NCI-H69 (cell line): ENCODE results near the gene SUMO3.
"Not testable (repeated sequence)": the region's sequence is repeated elsewhere in the genome, so short reads cannot be mapped to it uniquely, and the experiment has no call there.

ENCODE experiments used
- DNase-seq: peaks from one replicate; lab custom pipeline; 2025; lab: John Stamatoyannopoulos, UW

The SUMO3 gene

GRCh38 chr21:44846485-44847260 is 28.8 kb upstream of the SUMO3 start:
- no peak for DNase-seq

GRCh38 chr21:44846224-44846484 is 28.3 kb upstream of the SUMO3 start:
- no peak for DNase-seq

DNA sequence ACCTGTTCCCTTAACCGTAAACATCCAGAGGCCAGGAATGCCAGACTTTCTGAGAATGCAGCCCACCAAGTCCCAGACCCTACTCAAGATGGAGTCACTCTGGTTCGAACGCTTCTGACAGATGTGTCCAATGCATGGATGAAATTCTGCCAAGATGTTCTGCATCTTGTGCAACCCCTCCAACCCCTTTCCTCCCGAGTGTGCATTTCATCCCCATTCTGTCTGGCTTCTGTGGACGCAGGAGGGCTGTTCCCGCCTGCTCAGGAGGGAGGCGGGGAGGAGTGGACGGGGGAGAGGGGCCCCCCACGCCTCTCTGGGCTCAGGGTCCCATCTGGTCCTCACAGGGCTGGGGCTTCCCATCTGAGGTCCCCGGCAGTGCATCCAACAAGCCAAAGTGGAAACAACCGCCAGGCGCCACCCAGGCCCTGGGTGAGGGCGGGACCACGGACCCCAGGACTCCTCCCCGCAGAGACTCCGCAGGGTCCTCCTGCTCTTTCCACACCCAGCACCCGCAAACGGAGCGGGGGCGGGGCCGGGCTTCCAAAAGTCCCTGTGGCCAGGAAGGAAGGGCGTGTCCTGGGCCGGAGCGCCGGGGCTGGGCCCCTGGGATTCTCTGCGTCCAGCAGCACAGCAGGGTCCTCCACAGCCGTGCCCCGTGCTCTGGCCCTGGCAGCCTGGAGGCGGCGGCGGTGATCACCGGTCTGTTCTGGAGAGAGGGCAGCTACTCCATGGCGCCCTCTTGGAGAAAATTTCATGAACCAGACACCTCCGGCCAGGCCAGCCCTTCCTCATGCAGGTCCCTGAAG is 27.8 kb upstream of the SUMO3 start:
- peak; percentile 93 for DNase-seq

DNA sequence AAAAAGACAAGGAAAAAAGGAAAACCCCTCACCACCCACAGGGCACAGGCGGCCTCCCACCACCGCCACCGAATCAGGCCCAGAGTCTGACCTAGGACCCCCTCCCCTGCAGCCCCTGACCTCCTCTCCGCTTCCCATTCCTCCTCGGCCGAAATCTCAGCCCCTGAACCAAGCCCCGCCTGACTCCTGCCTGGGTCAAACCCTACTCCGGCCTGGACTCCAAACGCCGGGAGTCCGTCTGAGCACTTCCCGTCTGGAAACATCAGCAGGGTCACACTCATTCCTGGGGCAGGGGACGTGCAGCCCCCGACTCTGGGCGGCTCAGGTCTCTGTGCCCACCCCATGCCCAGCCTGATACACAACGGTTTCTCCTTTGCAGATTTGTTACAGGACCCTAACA is 26.4 kb upstream of the SUMO3 start:
- no peak for DNase-seq

DNA sequence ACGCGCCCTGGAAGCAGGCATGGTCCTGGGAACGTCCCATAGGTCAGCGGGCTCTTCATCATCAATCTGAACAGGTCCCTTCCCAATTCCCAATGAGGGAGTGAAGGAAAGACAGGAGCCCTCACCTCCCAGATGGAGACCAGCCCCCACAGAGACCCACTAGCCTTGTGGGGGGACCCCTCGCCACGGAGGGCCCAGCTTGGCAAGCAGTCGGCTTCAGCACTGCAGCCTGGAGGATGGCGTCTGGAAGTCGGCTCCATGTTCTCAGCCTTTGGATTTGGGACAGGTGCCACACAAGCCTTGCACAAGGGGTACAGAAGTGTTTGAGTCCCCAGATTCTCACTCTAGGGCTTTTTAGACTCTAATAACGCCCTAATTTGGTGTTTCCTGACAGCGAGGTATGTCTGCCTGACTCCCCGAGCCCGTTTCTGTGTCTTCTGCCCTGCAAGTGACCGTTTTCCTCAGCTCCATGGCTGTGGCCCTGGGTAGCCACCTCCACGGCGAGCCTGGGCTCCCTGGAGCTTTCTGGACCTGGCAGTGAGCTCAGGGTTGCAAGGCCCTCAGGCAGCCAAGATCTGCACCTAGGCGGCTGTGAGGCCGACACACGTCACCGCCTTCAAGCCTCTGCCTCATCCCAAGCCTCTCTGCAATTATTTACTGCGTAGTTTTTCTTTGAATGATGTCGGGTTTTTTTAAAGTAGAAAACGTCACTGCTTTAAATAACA is 25.0 kb upstream of the SUMO3 start:
- DNase-seq = no peak

GRCh38 chr21:44842087-44842486 is 24.2 kb upstream of the SUMO3 start:
- no peak for DNase-seq

GRCh38 chr21:44840771-44841170 is 22.9 kb upstream of the SUMO3 start:
- no peak for DNase-seq

DNA sequence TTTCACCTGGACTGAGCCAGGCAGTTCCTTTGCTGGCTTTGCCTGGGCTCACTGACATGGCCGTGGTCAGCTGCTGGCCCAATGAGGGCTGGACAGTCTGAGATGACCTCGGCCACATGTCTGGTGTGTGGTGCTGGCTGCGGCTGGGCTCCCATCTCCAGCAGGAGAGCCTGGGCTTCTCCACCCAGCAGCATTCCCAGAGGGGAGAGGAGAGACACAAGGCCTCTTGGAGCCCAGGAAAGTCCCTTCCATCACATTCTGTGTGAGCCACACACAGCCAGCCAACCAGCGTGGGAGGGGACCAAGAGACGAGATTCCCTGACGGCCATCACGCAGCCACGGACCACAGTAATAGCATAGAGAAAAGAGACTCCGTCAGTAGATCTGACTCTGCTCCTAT is 21.1 kb upstream of the SUMO3 start:
- DNase-seq = no peak

- peak; percentile 73 for DNase-seq
These were observed 20.4 kb upstream of the SUMO3 start for GRCh38 chr21:44838039-44838895.

GRCh38 chr21:44837537-44837936 is 19.7 kb upstream of the SUMO3 start:
- DNase-seq = peak; percentile 68

GRCh38 chr21:44836666-44837471 is 19.0 kb upstream of the SUMO3 start:
- peak; percentile 71 for DNase-seq

GRCh38 chr21:44836349-44836665 is 18.4 kb upstream of the SUMO3 start:
- no peak for DNase-seq

DNA sequence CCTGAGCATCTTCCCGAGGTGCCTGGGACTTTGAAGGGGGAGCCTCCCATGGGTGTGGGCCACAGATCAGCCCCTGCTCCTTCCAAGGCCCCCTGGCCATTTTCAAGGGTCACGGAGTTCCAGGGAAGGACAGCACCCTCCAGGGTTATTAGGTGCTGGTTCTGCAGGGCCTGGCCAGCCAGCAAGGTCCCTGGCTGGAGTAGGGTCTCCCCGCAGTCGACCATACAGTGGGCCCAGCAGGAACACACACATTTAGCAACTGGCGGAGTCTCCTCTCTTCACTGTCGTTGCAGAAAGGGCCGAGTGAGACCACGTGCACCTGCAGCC is 17.7 kb upstream of the SUMO3 start:
- no peak for DNase-seq

- DNase-seq = no peak
These were observed 17.2 kb upstream of the SUMO3 start for GRCh38 chr21:44834951-44835646.

- DNase-seq = no peak
These were observed 16.5 kb upstream of the SUMO3 start for GRCh38 chr21:44834231-44834950.

GRCh38 chr21:44833663-44834062 is 15.8 kb upstream of the SUMO3 start:
- DNase-seq = no peak

GRCh38 chr21:44832516-44833255 is 14.8 kb upstream of the SUMO3 start:
- DNase-seq = not testable (repeated sequence)

DNA sequence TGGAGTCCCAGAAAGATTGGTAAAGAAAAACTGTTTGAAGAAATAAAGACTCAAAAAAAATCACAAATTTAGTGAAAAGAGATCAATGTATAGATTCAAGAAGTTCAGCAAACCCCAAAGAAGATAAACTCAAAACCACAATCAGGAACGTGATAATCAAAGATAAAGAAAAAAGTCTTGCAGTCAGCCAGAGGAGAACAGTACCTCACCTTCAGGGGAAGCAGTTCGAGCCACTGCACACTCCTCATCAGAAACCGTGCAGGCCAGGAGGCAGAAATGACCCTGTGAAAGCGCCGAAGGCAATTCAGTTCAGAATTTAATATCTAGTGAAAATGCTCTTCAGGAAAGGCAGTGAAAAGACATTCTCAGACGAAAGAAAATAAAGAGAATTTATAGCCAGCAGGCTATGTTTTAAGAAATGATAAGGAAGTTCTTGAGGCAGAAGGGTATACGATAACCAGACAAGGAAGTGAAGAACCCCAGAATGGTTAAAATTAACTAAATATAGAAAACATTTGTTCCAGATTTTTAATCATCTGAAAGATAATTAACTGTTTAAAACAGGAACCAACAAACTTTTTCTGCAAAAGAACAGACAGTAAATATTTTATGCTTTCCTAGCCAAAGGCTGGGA is 13.5 kb upstream of the SUMO3 start:
- DNase-seq = no peak

DNA sequence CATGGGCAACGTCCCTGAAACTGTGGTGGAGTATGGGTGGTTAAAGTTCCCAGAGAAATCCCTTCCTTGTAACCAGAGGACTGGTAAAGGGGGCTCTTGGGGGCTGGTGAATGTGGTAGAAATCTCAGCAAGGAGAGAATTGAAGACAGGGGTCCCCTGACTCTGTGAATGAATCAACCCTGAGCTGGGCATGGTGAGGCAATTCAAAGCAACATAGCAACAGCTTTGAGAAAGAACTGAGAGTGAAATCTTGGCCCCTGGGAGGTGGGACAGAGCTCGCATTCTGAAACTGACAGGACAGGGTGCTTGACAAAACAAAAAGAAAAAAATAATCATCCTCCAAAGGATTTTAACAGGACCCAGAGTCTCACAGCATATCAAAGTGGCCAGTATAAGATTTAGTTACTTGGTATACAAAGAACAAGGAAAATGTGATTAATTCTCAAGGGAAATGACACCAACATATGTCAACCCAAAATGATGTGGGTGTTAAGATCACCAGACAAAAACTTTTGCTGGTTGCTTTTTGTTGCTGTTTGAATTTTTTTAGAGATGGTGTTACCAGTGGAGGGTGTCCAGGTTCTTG is 11.7 kb upstream of the SUMO3 start:
- DNase-seq = no peak
